ENCODE results near the gene ELF5.

Gene ELF5

GRCh38 chr11:34530545-34531234 lies 17.1 kb upstream of the ELF5 start:
- Histone ChIP-seq H3K27ac (replicated peaks) (no peak overlapping the region), H3K27me3 (ENCODE audit: insufficient read depth, poor library complexity, severe bottlenecking) (peaks cover 11% of the 10 kb centered on the region), H3K4me3 (replicated peaks; ENCODE audit: insufficient read depth, low read length) (no peak overlapping the region)
- DNase-seq (ENCODE audit: low read depth in 1 of 2, low spot score in 1 of 2), result no peak
- no peak for TF ChIP-seq CTCF (IDR thresholded peaks at IDR 0.05; ENCODE audit: insufficient read depth, low read length)

DNA sequence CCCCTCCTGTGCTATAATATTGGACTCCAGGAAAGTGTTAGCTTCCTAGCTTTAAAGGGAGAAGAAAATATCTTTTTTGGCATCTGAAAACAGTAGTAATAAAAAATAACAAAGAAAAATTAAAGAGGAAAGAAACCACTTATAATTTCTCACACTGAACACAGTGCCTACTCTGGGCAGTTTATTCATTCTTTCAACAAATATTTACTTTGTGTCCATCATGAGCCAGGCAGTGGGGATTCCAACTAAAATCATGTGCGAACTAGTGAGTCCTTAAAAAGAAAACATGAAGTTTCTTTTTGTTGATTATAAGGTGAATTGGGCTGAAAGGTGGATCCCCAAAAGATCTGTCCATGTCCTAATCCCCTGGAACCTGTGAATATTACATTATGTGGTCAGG lies 16.0 kb upstream of the ELF5 start:
- no peak for DNase-seq (ENCODE audit: low read depth in 1 of 2, low spot score in 1 of 2)
- no peak overlapping the region for H3K27ac ChIP-seq (replicated peaks)
- H3K4me3 ChIP-seq (replicated peaks; ENCODE audit: insufficient read depth, low read length), result no peak overlapping the region
- H3K27me3 ChIP-seq (ENCODE audit: insufficient read depth, poor library complexity, severe bottlenecking), result peaks cover 11% of the 10 kb centered on the region
- TF ChIP-seq REST (IDR thresholded peaks at IDR 0.05; ENCODE audit: insufficient replicate concordance, low read depth) (no peak), SPI1 (IDR thresholded peaks at IDR 0.05; ENCODE audit: borderline replicate concordance, low read depth) (no peak), POLR2AphosphoS5 (IDR thresholded peaks at IDR 0.05; ENCODE audit: low read depth) (no peak), GABPA (IDR thresholded peaks at IDR 0.05; ENCODE audit: low read depth) (no peak), CTCF (IDR thresholded peaks at IDR 0.05; ENCODE audit: insufficient read depth, low read length) (no peak)

DNA sequence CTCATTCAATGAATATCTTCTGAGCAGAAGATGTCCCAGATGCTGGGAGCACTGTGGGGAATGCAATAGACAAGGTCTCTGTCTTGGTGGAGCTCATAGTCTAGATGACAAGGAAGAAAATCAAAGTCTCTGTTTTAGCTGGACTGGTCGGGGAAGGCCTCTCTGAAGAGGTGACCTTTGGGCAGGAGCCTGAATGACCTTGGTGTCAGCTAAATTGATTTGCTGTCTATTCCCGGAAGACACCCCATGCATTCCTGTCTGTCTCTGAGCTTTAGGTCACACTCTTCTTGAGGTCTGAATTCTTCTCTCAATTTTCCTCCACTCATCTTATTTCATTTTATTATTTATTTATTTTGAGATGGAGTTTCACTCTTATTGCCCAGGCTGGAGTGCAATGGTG lies 14.5 kb upstream of the ELF5 start:
- no peak overlapping the region for H3K27ac ChIP-seq (replicated peaks)
- DNase-seq (ENCODE audit: low read depth in 1 of 2, low spot score in 1 of 2), result no peak
- peaks cover 11% of the 10 kb centered on the region for H3K27me3 ChIP-seq (ENCODE audit: insufficient read depth, poor library complexity, severe bottlenecking)
- TF ChIP-seq SPI1 (IDR thresholded peaks at IDR 0.05; ENCODE audit: borderline replicate concordance, low read depth) (no peak), CTCF (IDR thresholded peaks at IDR 0.05; ENCODE audit: insufficient read depth, low read length) (no peak), REST (IDR thresholded peaks at IDR 0.05; ENCODE audit: insufficient replicate concordance, low read depth) (no peak), GABPA (IDR thresholded peaks at IDR 0.05; ENCODE audit: low read depth) (no peak), POLR2AphosphoS5 (IDR thresholded peaks at IDR 0.05; ENCODE audit: low read depth) (no peak)
- H3K4me3 ChIP-seq (replicated peaks; ENCODE audit: insufficient read depth, low read length), result no peak overlapping the region

Measured in HL-60 (cell line).